HepG2 (cell line): ENCODE data around the gene CTIF. TPM values are rescaled to one million over a fixed set of nuclear protein-coding genes. Genes with fewer than 3 reads are reported as not detected.

Experiments
- ARID4A ChIP-seq: sonication (generic); formaldehyde crosslinking; IDR thresholded peaks from 2 replicates; pipeline ENCODE4 v1.5.0; 2020; ENCODE audit warnings: mild to moderate bottlenecking, missing genetic modification reagents, borderline replicate concordance
- ETV6 ChIP-seq: sonication (generic); formaldehyde crosslinking; conservative IDR thresholded peaks from 2 replicates; pipeline ENCODE4 v1.4.0; 2020; ENCODE audit warnings: missing genetic modification reagents
- JUN ChIP-seq: sonication (generic); formaldehyde crosslinking; IDR thresholded peaks from 2 replicates; pipeline ENCODE4 v1.4.0; 2020; ENCODE audit warnings: mild to moderate bottlenecking, missing genetic modification reagents
- KLF12 ChIP-seq: sonication (generic); formaldehyde crosslinking; IDR thresholded peaks from 2 replicates; pipeline ENCODE4 v1.4.0; 2020; ENCODE audit warnings: missing genetic modification reagents, borderline replicate concordance
- NPAS2 ChIP-seq: sonication (generic); formaldehyde crosslinking; IDR thresholded peaks from 2 replicates; pipeline ENCODE4 v1.8.0; 2022; ENCODE audit warnings: mild to moderate bottlenecking, missing genetic modification reagents, borderline replicate concordance
- PHB2 ChIP-seq: fragments of 450-650 bp; IDR thresholded peaks from 2 replicates; pipeline ENCODE4 v1.6.1; 2018; ENCODE audit not compliant: partially characterized antibody
- PRDM10 ChIP-seq: sonication (generic); formaldehyde crosslinking; IDR thresholded peaks from 2 replicates; pipeline ENCODE4 v1.4.0; 2020; ENCODE audit warnings: low read depth, missing genetic modification reagents
- RNF2 ChIP-seq: fragments of 450-650 bp; conservative IDR thresholded peaks from 2 replicates; pipeline ENCODE4 v1.6.1; 2016; ENCODE audit warnings: low read depth
- TGIF2 ChIP-seq: IDR thresholded peaks from 2 replicates; pipeline ENCODE4 v1.6.1; 2016; ENCODE audit warnings: control low read depth, missing compliant biosample characterization
- ZKSCAN5 ChIP-seq: sonication (generic); formaldehyde crosslinking; IDR thresholded peaks from 2 replicates; pipeline ENCODE4 v1.5.1; 2020; ENCODE audit warnings: mild to moderate bottlenecking, missing genetic modification reagents
- ZMYM2 ChIP-seq: sonication (generic); formaldehyde crosslinking; IDR thresholded peaks from 2 replicates; pipeline ENCODE4 v1.8.0; 2022; ENCODE audit warnings: mild to moderate bottlenecking, missing genetic modification reagents
- ZNF431 ChIP-seq: sonication (generic); formaldehyde crosslinking; IDR thresholded peaks from 2 replicates; pipeline ENCODE4 v1.9.0; 2022; ENCODE audit warnings: missing genetic modification reagents, low read depth, mild to moderate bottlenecking, borderline replicate concordance
- ZNF503 ChIP-seq: sonication (generic); formaldehyde crosslinking; IDR thresholded peaks from 2 replicates; pipeline ENCODE4 v1.4.0; 2020; ENCODE audit warnings: missing genetic modification reagents
- ZNF615 ChIP-seq: sonication (generic); formaldehyde crosslinking; IDR thresholded peaks from 2 replicates; pipeline ENCODE4 v1.5.0; 2020; ENCODE audit warnings: mild to moderate bottlenecking, missing genetic modification reagents, borderline replicate concordance
- ZNF652 ChIP-seq: IDR thresholded peaks from 2 replicates; pipeline ENCODE4 v1.6.1; 2016; ENCODE audit warnings: low read depth, borderline replicate concordance
- ZNF782 ChIP-seq: sonication (generic); formaldehyde crosslinking; IDR thresholded peaks from 2 replicates; pipeline ENCODE4 v1.4.0; 2020; ENCODE audit warnings: missing genetic modification reagents, mild to moderate bottlenecking, borderline replicate concordance
- ZNF784 ChIP-seq: sonication (generic); formaldehyde crosslinking; IDR thresholded peaks from 2 replicates; pipeline ENCODE4 v1.5.1; 2020; ENCODE audit warnings: missing genetic modification reagents, mild to moderate bottlenecking, borderline replicate concordance
- ZSCAN20 ChIP-seq: sonication (generic); formaldehyde crosslinking; IDR thresholded peaks from 2 replicates; pipeline ENCODE4 v1.4.0; 2020; ENCODE audit warnings: missing genetic modification reagents, mild to moderate bottlenecking, borderline replicate concordance
- polyA plus RNA-seq, 8 experiments: library from polyadenylated mRNA; depleted of rRNA in 3 of 8; stranded (reverse) in 7 of 8; unstranded in 1 of 8; fragments of >200 nt; fragmentation: Illumina TruSeq in 4 of 8; extraction: Trizol in 4 of 8; gene quantifications; 2 replicates each; pipeline versions ENCODE4 v1.2.1 to v1.2.3, GENCODE V29; 2011 to 2016; ENCODE audit warnings: low read depth in 4 of 8, missing spikeins in 1 of 8, mixed read lengths in 1 of 8; ENCODE audit not compliant: insufficient read depth in 1 of 8
- total RNA-seq, 5 experiments: library from RNA; depleted of rRNA; stranded (reverse); fragments of >200 nt; fragmentation: Illumina TruSeq; extraction: Trizol; gene quantifications; 2 replicates each; pipeline ENCODE4 v1.2.3, GENCODE V29; 2016; ENCODE audit warnings: low read depth in 1 of 5

The CTIF gene
- total and polyA plus RNA-seq, 2 of the 13 experiments (the other 11 are each of a cell fraction or from before 2014, with no cell fraction given): 18.2 to 28.0 TPM

GRCh38 chr18:48781163-48781987 is 242.5 kb downstream of the CTIF start (continued):
- TF ChIP-seq PRDM10: peak; percentile 80; the same call in 1 of the 2 replicates
- no peak for TF ChIP-seq ZNF784
- 0 out of 2 replicates have a peak, but pooled peaks have one; percentile 40 for TF ChIP-seq JUN (CRISPR knock-in tag)
- TF ChIP-seq ZNF782: 0 out of 2 replicates have a peak, but pooled peaks have one; percentile 51
- TF ChIP-seq ETV6 (CRISPR knock-in tag): no peak
- peak; percentile 79; the same call in 1 of the 2 replicates for TF ChIP-seq ARID4A (CRISPR knock-in tag)
- no peak for TF ChIP-seq RNF2
- peak; percentile 41; the same call in 1 of the 2 replicates for TF ChIP-seq ZNF503 (CRISPR knock-in tag)
- 0 out of 2 replicates have a peak, but pooled peaks have one; percentile 43 for TF ChIP-seq ZSCAN20 (CRISPR knock-in tag)
- TF ChIP-seq PHB2: no peak
- TF ChIP-seq TGIF2 (CRISPR knock-in tag): peak; percentile 65; the same call in 1 of the 2 replicates
- no peak for TF ChIP-seq KLF12 (CRISPR knock-in tag)
- no peak for TF ChIP-seq ZKSCAN5 (CRISPR knock-in tag)
- no peak for TF ChIP-seq ZNF431
- TF ChIP-seq NPAS2 (CRISPR knock-in tag): 0 out of 2 replicates have a peak, but pooled peaks have one; percentile 67
- no peak for TF ChIP-seq ZNF615 (CRISPR knock-in tag)
- TF ChIP-seq ZNF652 (CRISPR knock-in tag): no peak
- TF ChIP-seq ZMYM2 (CRISPR knock-in tag): no peak
